ENCODE measurements around the gene KLHDC7B.

KLHDC7B gene

GRCh38 chr22:50585781-50586180 lies 40.1 kb downstream of the KLHDC7B start:
- TF ChIP-seq GATA3 (IDR thresholded peaks at IDR 0.05; ENCODE audit: low read depth, low read length), result no peak
- no peak for TF ChIP-seq GATA2 (IDR thresholded peaks at IDR 0.05; ENCODE audit: low read depth, low read length)

GRCh38 chr22:50586416-50586815 lies 40.7 kb downstream of the KLHDC7B start:
- TF ChIP-seq GATA3 (IDR thresholded peaks at IDR 0.05; ENCODE audit: low read depth, low read length) (no peak), GATA2 (IDR thresholded peaks at IDR 0.05; ENCODE audit: low read depth, low read length) (no peak)

- TF ChIP-seq GATA2 (IDR thresholded peaks at IDR 0.05; ENCODE audit: low read depth, low read length) (no peak), GATA3 (IDR thresholded peaks at IDR 0.05; ENCODE audit: low read depth, low read length) (no peak)
Observed at GRCh38 chr22:50587407-50587806, 41.7 kb downstream of the KLHDC7B start.

GRCh38 chr22:50595189-50595588 lies 49.5 kb downstream of the KLHDC7B start:
- TF ChIP-seq GATA2 (IDR thresholded peaks at IDR 0.05; ENCODE audit: low read depth, low read length) (no peak), GATA3 (IDR thresholded peaks at IDR 0.05; ENCODE audit: low read depth, low read length) (no peak)

GRCh38 chr22:50597097-50597496 lies 51.4 kb downstream of the KLHDC7B start:
- no peak for TF ChIP-seq GATA3 (IDR thresholded peaks at IDR 0.05; ENCODE audit: low read depth, low read length)
- no peak for TF ChIP-seq GATA2 (IDR thresholded peaks at IDR 0.05; ENCODE audit: low read depth, low read length)

GRCh38 chr22:50599816-50600455 lies 54.2 kb downstream of the KLHDC7B start:
- TF ChIP-seq GATA3 (IDR thresholded peaks at IDR 0.05; ENCODE audit: low read depth, low read length) (no peak), GATA2 (IDR thresholded peaks at IDR 0.05; ENCODE audit: low read depth, low read length) (no peak)

- TF ChIP-seq GATA2 (IDR thresholded peaks at IDR 0.05; ENCODE audit: low read depth, low read length) (no peak), GATA3 (IDR thresholded peaks at IDR 0.05; ENCODE audit: low read depth, low read length) (no peak)
Observed at GRCh38 chr22:50600538-50600937, 54.8 kb downstream of the KLHDC7B start, which contains the start of gene MAPK8IP2. MAPK8IP2 (plus strand) TSS chr22:50600793; CDS start chr22:50600819, 26 bp downstream.
